ENCODE measurements around the gene NTNG1. TPM values are rescaled to one million over a fixed set of nuclear protein-coding genes. Genes with fewer than 3 reads are reported as not detected.

Gene NTNG1
- total and polyA plus RNA-seq, 12 donors = 0.06 TPM; not detected in 11

DNA sequence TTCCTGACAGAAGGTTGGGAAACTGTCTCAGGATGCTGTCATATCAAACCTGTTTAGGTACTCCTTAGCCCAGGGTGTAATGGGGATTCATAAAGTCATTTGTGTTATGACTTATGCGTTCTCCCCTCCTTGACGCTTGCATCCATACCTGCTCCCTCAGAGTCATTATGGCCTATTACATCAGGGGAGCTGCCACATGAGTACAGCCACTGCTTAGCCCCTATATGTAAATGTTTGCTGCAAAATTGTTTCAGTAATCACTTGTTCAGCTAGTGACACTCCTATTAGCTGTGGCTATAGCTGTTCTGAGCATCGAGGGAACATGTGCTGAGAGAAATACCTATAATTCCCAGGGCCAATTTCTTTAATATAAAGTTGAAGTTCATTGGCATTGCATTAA lies 10.5 kb downstream of the NTNG1 start:
- intact Hi-C loops (cut with DNase I) = no loop called here
- no peaks in the 10 kb centered on the region for H3K36me3 ChIP-seq
- no peak overlapping the region for H3K27ac ChIP-seq
- DNase-seq (no peak), ATAC-seq (no peak)
- H3K4me1 ChIP-seq = no peaks in the 10 kb centered on the region
- H3K27me3 ChIP-seq = peaks cover 0 to 25% (median 7%) of the 10 kb centered on the region in 7 donors
- H3K9me3 ChIP-seq = no peaks in the 10 kb centered on the region
- no peak overlapping the region for H3K4me3 ChIP-seq
- WGBS, 2 donors = 85 to 89% methylated on average over 3 of the region's 3 CpGs
- TF ChIP-seq, protein P1, sequence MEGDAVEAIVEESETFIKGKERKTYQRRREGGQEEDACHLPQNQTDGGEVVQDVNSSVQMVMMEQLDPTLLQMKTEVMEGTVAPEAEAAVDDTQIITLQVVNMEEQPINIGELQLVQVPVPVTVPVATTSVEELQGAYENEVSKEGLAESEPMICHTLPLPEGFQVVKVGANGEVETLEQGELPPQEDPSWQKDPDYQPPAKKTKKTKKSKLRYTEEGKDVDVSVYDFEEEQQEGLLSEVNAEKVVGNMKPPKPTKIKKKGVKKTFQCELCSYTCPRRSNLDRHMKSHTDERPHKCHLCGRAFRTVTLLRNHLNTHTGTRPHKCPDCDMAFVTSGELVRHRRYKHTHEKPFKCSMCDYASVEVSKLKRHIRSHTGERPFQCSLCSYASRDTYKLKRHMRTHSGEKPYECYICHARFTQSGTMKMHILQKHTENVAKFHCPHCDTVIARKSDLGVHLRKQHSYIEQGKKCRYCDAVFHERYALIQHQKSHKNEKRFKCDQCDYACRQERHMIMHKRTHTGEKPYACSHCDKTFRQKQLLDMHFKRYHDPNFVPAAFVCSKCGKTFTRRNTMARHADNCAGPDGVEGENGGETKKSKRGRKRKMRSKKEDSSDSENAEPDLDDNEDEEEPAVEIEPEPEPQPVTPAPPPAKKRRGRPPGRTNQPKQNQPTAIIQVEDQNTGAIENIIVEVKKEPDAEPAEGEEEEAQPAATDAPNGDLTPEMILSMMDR (IDR thresholded peaks at IDR 0.05) = no peak

DNA sequence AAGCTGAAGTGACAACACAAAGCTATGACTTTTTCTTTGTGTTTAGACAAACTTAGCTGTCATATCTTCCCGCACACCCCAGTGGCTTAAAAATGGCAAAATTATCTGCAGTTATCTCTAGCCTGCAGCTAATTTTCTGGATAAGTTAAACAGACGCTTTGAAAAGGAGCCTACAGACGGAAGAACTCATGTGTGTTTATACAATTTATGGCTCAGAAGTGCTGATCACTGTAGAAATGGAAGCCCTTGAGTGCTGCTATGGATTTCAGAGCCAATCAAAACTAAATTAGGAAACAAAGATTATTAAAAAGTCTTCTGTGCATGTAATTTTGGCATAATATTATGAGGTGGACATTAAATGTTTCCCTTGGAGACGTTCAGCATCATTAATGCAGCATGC lies 11.6 kb downstream of the NTNG1 start:
- H3K36me3 ChIP-seq = no peaks in the 10 kb centered on the region
- TF ChIP-seq, protein P1 (IDR thresholded peaks at IDR 0.05) = no peak
- H3K9me3 ChIP-seq = no peaks in the 10 kb centered on the region
- DNase-seq (no peak), ATAC-seq (no peak)
- H3K4me1 ChIP-seq = no peaks in the 10 kb centered on the region
- intact Hi-C loops (cut with DNase I) = no loop called here
- H3K27me3 ChIP-seq = peaks cover 0 to 15% (median 4%) of the 10 kb centered on the region in 7 donors
- H3K27ac ChIP-seq = no peak overlapping the region
- whole genome bisulfite sequencing, 2 donors = 45 to 46% methylated on average over 4 of the region's 4 CpGs
- H3K4me3 ChIP-seq = no peak overlapping the region

DNA sequence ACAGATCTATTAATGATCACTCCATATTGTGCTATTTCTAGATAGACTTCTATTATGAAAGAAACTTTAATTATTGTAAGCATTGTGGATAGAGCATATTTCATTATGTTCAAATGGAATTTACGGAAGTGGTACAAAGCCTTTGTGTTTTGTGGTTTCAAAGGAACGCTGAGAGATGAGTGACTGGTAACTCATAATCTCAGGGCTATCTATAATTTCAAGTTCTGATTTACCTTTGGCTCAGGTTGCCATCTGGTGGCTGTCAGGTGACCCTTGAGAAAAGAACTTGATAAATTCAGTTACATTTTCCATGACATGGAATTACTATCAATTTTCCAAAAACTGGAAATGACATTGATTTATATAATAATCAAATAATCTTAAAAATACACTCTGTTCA lies 12.2 kb downstream of the NTNG1 start:
- WGBS, 2 donors = 86 to 97% methylated on average over 2 of the region's 2 CpGs
- Histone ChIP-seq H3K36me3 (no peaks in the 10 kb centered on the region), H3K27ac (no peak overlapping the region), H3K27me3 (peaks cover 0 to 9% (median 2%) of the 10 kb centered on the region in 7 donors), H3K4me3 (no peak overlapping the region), H3K4me1 (no peaks in the 10 kb centered on the region), H3K9me3 (no peaks in the 10 kb centered on the region)
- intact Hi-C loops (cut with DNase I) = no loop called here
- no peak for DNase-seq
- ATAC-seq = no peak
- TF ChIP-seq, protein P1 (IDR thresholded peaks at IDR 0.05) = no peak

DNA sequence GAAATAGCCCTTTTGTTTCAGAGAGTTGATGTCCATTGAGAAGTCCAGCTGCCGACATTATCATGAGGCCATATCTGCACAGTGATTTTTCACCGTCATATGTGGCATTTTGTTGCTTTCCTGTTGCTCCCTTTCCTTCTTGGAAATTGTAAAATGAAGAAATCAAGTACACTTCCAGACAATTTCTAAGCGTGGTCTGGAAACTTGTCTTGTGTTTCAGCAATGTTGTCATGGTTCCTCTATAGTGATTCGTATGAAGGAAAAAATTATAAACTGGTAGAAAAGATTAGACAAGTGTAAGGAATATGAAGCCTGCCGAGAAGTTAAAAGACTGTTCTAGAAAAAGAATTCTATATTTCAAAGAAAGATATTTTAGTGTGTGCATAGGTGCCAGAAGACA lies 17.7 kb downstream of the NTNG1 start:
- Histone ChIP-seq H3K4me3 (no peak overlapping the region), H3K4me1 (no peaks in the 10 kb centered on the region), H3K36me3 (no peaks in the 10 kb centered on the region), H3K27ac (no peak overlapping the region), H3K27me3 (peaks cover 0 to 3% (median 0%) of the 10 kb centered on the region in 7 donors), H3K9me3 (no peaks in the 10 kb centered on the region)
- WGBS, 2 donors = 63 to 75% methylated on average over 5 of the region's 5 CpGs
- ATAC-seq (no peak), DNase-seq (no peak)
- intact Hi-C loops (cut with DNase I) = no loop called here
- TF ChIP-seq, protein P1 (IDR thresholded peaks at IDR 0.05) = no peak
